HepG2 (cell line): ENCODE results near the gene NCOA6. TPM values are rescaled to one million over a fixed set of nuclear protein-coding genes. Genes with fewer than 3 reads are reported as not detected.
"Not testable (repeated sequence)": the region's sequence is repeated elsewhere in the genome, so short reads cannot be mapped to it uniquely, and the experiment has no call there.

Experiments
- ATAC-seq: fragments of 200-7000 bp; cut with Tn5 transposase; 3 replicates; pipeline ENCODE4 v1.9.1; 2020; ENCODE audit warnings: mild to moderate bottlenecking, moderate library complexity
- BruUV-seq: library from RNA; stranded (reverse); fragments of 400-500 nt; replicated peaks from 2 replicates; lab custom pipeline; 2021; lab: Mats Ljungman, UMichigan
- CTCF ChIA-PET: fragments of 300-600 bp; formaldehyde crosslinking; extraction: SDS; loops from one replicate; lab custom pipeline; 2021; ENCODE audit warnings: low total read pairs, inconsistent platforms, low intra/inter-chr PET ratio; lab: Yijun Ruan, JAX
- POLR2A ChIA-PET: fragments of 350-600 bp; sonication (Branson Sonifier 250); formaldehyde crosslinking; loops from one replicate; lab custom pipeline; 2020; ENCODE audit warnings: antibody characterized with exemption, inconsistent platforms; lab: Yijun Ruan, JAX
- DNase-seq: peaks from one replicate; pipeline ENCODE4 v3.0.0-alpha.2; 2015; ENCODE audit warnings: low spot score
- FAIRE-seq: peaks from 3 replicates; lab custom pipeline; 2011; peaks lifted over from hg19 to GRCh38; lab: Jason Lieb, UNC
- H2AFZ ChIP-seq: one replicate; pipeline ENCODE4 v1.6.1; 2011; ENCODE audit warnings: low read length, inconsistent platforms
- H3K27ac ChIP-seq: fragments of 300-600 bp; 3 replicates; pipeline ENCODE4 v1.8.0; 2011; ENCODE audit warnings: mixed run types, mild to moderate bottlenecking, mixed read lengths, low read length, inconsistent platforms; ENCODE audit not compliant: insufficient read depth; ENCODE audit errors: extremely low read length
- H3K27me3 ChIP-seq, 2 experiments: fragments of 200-600 bp in 1 of 2; 2 replicates in 1 of 2; 3 replicates in 1 of 2; pipeline versions ENCODE4 v1.6.0 to v1.8.0; 2011; ENCODE audit warnings: low read length in 2 of 2, mild to moderate bottlenecking in 2 of 2, moderate library complexity in 2 of 2, inconsistent platforms in 1 of 2; ENCODE audit not compliant: insufficient read depth in 2 of 2, control insufficient read depth in 1 of 2
- H3K36me3 ChIP-seq, 2 experiments: fragments of 200-600 bp in 1 of 2; replicated peaks in 1 of 2; 2 replicates in 1 of 2; 3 replicates in 1 of 2; pipeline versions ENCODE4 v1.5.1 to v1.8.0; 2011; ENCODE audit warnings: low read length in 2 of 2, inconsistent platforms in 1 of 2; ENCODE audit not compliant: insufficient read depth in 2 of 2, control insufficient read depth in 1 of 2
- H3K4me1 ChIP-seq: 2 replicates; pipeline ENCODE4 v1.5.1; 2012; ENCODE audit warnings: low read length, inconsistent platforms; ENCODE audit not compliant: insufficient read depth
- H3K4me2 ChIP-seq: 2 replicates; pipeline ENCODE4 v1.6.0; 2011; ENCODE audit warnings: low read depth, low read length, inconsistent platforms
- H3K4me3 ChIP-seq, 3 experiments: fragments of 200-600 bp in 1 of 3; sonication (generic), shearing (Covaris generic) in 1 of 3; replicated peaks in 1 of 3; 2 replicates each; pipeline ENCODE4 v1.5.1; 2011 to 2016; ENCODE audit warnings: low read length in 3 of 3, inconsistent platforms in 2 of 3, low read depth in 2 of 3, mild to moderate bottlenecking in 2 of 3, control low read depth in 1 of 3, mixed read lengths in 1 of 3; ENCODE audit not compliant: insufficient read depth in 1 of 3
- H3K79me2 ChIP-seq: one replicate; pipeline ENCODE4 v1.6.1; 2011; ENCODE audit warnings: low read length, inconsistent platforms; ENCODE audit not compliant: insufficient read depth
- H3K9ac ChIP-seq: 2 replicates; pipeline ENCODE4 v1.6.0; 2011; ENCODE audit warnings: mild to moderate bottlenecking, low read depth, low read length, inconsistent platforms; ENCODE audit not compliant: insufficient read depth
- H3K9me3 ChIP-seq: 2 replicates; pipeline ENCODE4 v1.5.1; 2012; ENCODE audit warnings: mild to moderate bottlenecking, low read length
- H4K20me1 ChIP-seq: 2 replicates; pipeline ENCODE4 v1.6.0; 2011; ENCODE audit warnings: inconsistent platforms, mild to moderate bottlenecking, low read length, moderate library complexity; ENCODE audit not compliant: insufficient read depth
- DR1 ChIP-seq: sonication (generic); formaldehyde crosslinking; IDR thresholded peaks from 2 replicates; pipeline ENCODE4 v1.8.0; 2021; ENCODE audit warnings: mild to moderate bottlenecking, missing genetic modification reagents, inconsistent platforms
- HNF4A ChIP-seq: sonication (generic); formaldehyde crosslinking; IDR thresholded peaks from 2 replicates; pipeline ENCODE4 v1.4.0; 2020; ENCODE audit warnings: missing genetic modification reagents
- HNF4G ChIP-seq, 2 experiments: sonication (generic) in 1 of 2; formaldehyde crosslinking in 1 of 2; IDR thresholded peaks; 2 replicates each; pipeline versions ENCODE4 v1.4.0 to v1.6.1; 2011 to 2020; ENCODE audit warnings: borderline replicate concordance in 2 of 2, low read depth in 2 of 2, mild to moderate bottlenecking in 2 of 2, low read length in 1 of 2, missing genetic modification reagents in 1 of 2, moderate library complexity in 1 of 2
- NFKB2 ChIP-seq: sonication (generic); formaldehyde crosslinking; IDR thresholded peaks from 2 replicates; pipeline ENCODE4 v1.4.0; 2020; ENCODE audit warnings: missing genetic modification reagents, borderline replicate concordance
- PRPF4 ChIP-seq: fragments of 200-400 bp; formaldehyde crosslinking; IDR thresholded peaks from 2 replicates; pipeline ENCODE4 v1.6.1; 2016; ENCODE audit warnings: low read length, low read depth; ENCODE audit not compliant: poor library complexity, severe bottlenecking
- RBM22 ChIP-seq: fragments of 200-400 bp; formaldehyde crosslinking; optimal IDR thresholded peaks from 2 replicates; pipeline ENCODE3; 2017; ENCODE audit warnings: mild to moderate bottlenecking, low read length, moderate library complexity
- WGBS: methylation state at CpG from one replicate; pipeline ENCODE4 v1.1.6; 2017; ENCODE audit warnings: low lambda C conversion rate; 5-methylcytosine and 5-hydroxymethylcytosine counted together
- in situ Hi-C: cut with HindIII; loops from 2 replicates; pipeline ENCODE4 v1.10.0; 2017; ENCODE audit warnings: low pct_unique_long_range_greater_than_20kb; ENCODE audit not compliant: extremely low pct_ligation_motif_present
- intact Hi-C: fragments of 100-400 bp; cut with micrococcal nuclease; formaldehyde crosslinking; loops from one replicate; pipeline ENCODE4 v1.10.0; 2022; ENCODE audit not compliant: unreplicated experiment
- polyA plus RNA-seq, 8 experiments: library from polyadenylated mRNA; depleted of rRNA in 3 of 8; stranded (reverse) in 7 of 8; unstranded in 1 of 8; fragments of >200 nt; fragmentation: Illumina TruSeq in 4 of 8; extraction: Trizol in 4 of 8; gene quantifications; 2 replicates each; pipeline versions ENCODE4 v1.2.1 to v1.2.3, GENCODE V29; 2011 to 2016; ENCODE audit warnings: low read depth in 4 of 8, missing spikeins in 1 of 8, mixed read lengths in 1 of 8; ENCODE audit not compliant: insufficient read depth in 1 of 8
- total RNA-seq, 5 experiments: library from RNA; depleted of rRNA; stranded (reverse); fragments of >200 nt; fragmentation: Illumina TruSeq; extraction: Trizol; gene quantifications; 2 replicates each; pipeline ENCODE4 v1.2.3, GENCODE V29; 2016; ENCODE audit warnings: low read depth in 1 of 5

NCOA6 gene
- total and polyA plus RNA-seq, 2 of the 13 experiments (the other 11 are each of a cell fraction or from before 2014, with no cell fraction given): 11.2 to 29.3 TPM

DNA sequence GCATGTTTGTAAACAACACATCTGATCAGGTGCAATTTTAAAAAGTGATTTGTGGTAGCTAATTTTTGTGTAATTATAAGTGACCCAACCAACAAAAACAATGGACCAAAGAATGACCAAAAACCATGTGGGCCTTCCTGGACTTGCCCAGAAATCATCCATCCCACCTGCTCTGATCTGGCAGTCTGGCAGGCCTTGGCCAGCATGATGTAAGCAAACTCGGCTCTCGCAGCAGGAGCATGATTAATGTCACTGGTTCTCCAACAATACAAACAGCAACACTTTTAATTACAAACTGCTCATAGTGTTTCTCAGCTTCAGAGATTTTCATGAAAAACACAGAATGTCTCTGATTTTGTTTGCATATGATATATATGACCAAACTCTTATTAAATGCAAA is 105.2 kb downstream of the NCOA6 start:
- Histone ChIP-seq H3K9ac (no peak overlapping the region), H3K4me2 (no peak overlapping the region), H2AFZ (no peak overlapping the region), H3K36me3 (peaks cover 15 to 32% of the 10 kb centered on the region in 2 experiments), H3K79me2 (no peaks in the 10 kb centered on the region), H3K27me3 (no peaks in the 10 kb centered on the region), H3K4me1 (peaks cover 66% of the 10 kb centered on the region), H3K4me3 (no peak overlapping the region), H4K20me1 (no peaks in the 10 kb centered on the region), H3K27ac (no peak overlapping the region), H3K9me3 (no peaks in the 10 kb centered on the region)
- 96% methylated on average over 2 of the region's 2 CpGs for WGBS
- ChIA-PET POLR2A (interaction anchor here (16.2 kb wide), 1 partner anchor 16 kb away, joined by 168 read pairs; the partner anchor contains the start of gene TP53INP2), CTCF (no interaction called here)
- FAIRE-seq (no peak), ATAC-seq (no peak), DNase-seq (no peak)
- peak; percentile 48 for TF ChIP-seq RBM22
- TF ChIP-seq NFKB2 (CRISPR knock-in tag): no peak
- in situ Hi-C loops: no loop called here
- no TSS peak for BruUV-seq
- intact Hi-C loops: no loop called here

DNA sequence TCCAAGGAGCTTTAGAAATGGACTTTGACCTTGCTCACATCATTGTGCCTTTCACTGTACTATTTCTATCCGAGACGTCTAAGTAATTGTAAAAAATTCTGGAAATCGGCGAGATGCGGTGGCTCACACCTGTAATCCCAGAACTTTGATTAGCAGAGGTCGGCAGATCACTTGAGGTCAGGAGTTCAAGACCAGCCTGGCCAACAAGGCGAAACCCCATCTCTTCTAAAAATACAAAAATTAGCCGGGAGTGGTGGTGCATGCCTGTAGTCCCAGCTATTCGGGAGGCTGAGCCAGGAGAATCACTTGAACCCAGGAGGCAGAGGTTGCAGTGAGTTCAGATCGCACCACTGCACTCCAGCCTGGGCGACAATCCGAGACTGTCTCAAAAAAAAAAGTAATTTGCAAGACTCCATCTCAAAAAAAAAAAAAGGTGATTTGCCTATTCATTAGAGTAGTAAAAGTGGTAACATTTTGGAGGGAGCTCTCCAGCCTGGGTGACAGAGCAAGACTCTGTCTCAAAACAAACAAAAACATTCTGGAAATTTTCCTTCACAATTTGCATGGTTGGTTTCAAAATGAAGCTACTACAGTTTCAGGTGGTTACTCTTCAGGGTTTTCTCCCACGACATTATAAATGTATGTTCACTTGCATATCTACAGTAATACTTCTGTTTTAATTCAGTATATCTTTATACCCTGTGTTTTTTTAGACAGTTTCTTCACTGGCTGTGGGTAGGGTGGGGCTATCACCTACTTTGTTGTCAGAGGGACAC is 106.0 kb downstream of the NCOA6 start:
- H3K9ac ChIP-seq; H2AFZ ChIP-seq; H3K27me3 ChIP-seq; H3K4me3 ChIP-seq; H3K9me3 ChIP-seq; H4K20me1 ChIP-seq; H3K27ac ChIP-seq; CTCF ChIA-PET; H3K79me2 ChIP-seq; intact Hi-C loops; H3K4me2 ChIP-seq; BruUV-seq; FAIRE-seq; ATAC-seq; in situ Hi-C loops; DNase-seq; TF ChIP-seq HNF4G (CRISPR knock-in tag; IDR thresholded peaks at IDR 0.05; ENCODE audit: borderline replicate concordance, low read depth): not testable (repeated sequence)
- TF ChIP-seq DR1 (CRISPR knock-in tag): 0 out of 2 replicates have a peak, but pooled peaks have one; percentile 17
- TF ChIP-seq HNF4G (IDR thresholded peaks at IDR 0.05; ENCODE audit: borderline replicate concordance, low read depth, low read length): 0 out of 2 replicates have a peak, but pooled peaks have one; percentile 10
- peak; percentile 39 for TF ChIP-seq PRPF4
- TF ChIP-seq HNF4A (CRISPR knock-in tag): peak; percentile 62; the same call in 1 of the 2 replicates
- Histone ChIP-seq H3K4me1 (peaks cover 62% of the 10 kb centered on the region), H3K36me3 (peaks cover 11 to 31% of the 10 kb centered on the region in 2 experiments)
- 96% methylated on average over 13 of the region's 13 CpGs for WGBS
- POLR2A ChIA-PET: interaction anchor here (16.2 kb wide), 1 partner anchor 15 kb away, joined by 168 read pairs; the partner anchor contains the start of gene TP53INP2
